ENCODE measurements around the gene GALNTL6.

Gene GALNTL6

GRCh38 chr4:171847751-171848150 is 34.5 kb downstream of the GALNTL6 start:
- H3K4me2 ChIP-seq (ENCODE audit: low read depth, low read length, poor library complexity, severe bottlenecking) = no peak overlapping the region
- H3K27me3 ChIP-seq (ENCODE audit: low read length) = no peaks in the 10 kb centered on the region
- no peaks in the 10 kb centered on the region for H3K79me2 ChIP-seq (ENCODE audit: insufficient read depth, low read length)
- TF ChIP-seq EZH2phosphoT487 (conservative IDR thresholded peaks at IDR 0.05; ENCODE audit: low read length) = no peak
- TF ChIP-seq CTCF (IDR thresholded peaks at IDR 0.05; ENCODE audit: insufficient read depth, low read length, poor library complexity, severe bottlenecking) = no peak
- H3K36me3 ChIP-seq (ENCODE audit: low read length) = no peaks in the 10 kb centered on the region
- H4K20me1 ChIP-seq (ENCODE audit: low read depth, low read length) = no peaks in the 10 kb centered on the region
- H3K27ac ChIP-seq (ENCODE audit: low read depth, low read length) = no peak overlapping the region
- no peak overlapping the region for H3K9ac ChIP-seq (ENCODE audit: low read length)
- H3K9me3 ChIP-seq (ENCODE audit: insufficient read depth, low read length) = no peaks in the 10 kb centered on the region
- no peaks in the 10 kb centered on the region for H3F3A ChIP-seq (ENCODE audit: insufficient read depth)
- no peak overlapping the region for H3K4me3 ChIP-seq (ENCODE audit: insufficient read depth, low read length, poor library complexity, severe bottlenecking)
- H2AFZ ChIP-seq (ENCODE audit: low read depth, low read length, severe bottlenecking) = no peak overlapping the region
- H3K9me2 ChIP-seq (replicated peaks; ENCODE audit: insufficient read depth, low read length) = no peaks in the 10 kb centered on the region

- H3K9me3 ChIP-seq (ENCODE audit: insufficient read depth, low read length) = no peaks in the 10 kb centered on the region
- no peaks in the 10 kb centered on the region for H3K27me3 ChIP-seq (ENCODE audit: low read length)
- no peak overlapping the region for H3K4me2 ChIP-seq (ENCODE audit: low read depth, low read length, poor library complexity, severe bottlenecking)
- TF ChIP-seq EZH2phosphoT487 (conservative IDR thresholded peaks at IDR 0.05; ENCODE audit: low read length) (no peak), CTCF (IDR thresholded peaks at IDR 0.05; ENCODE audit: insufficient read depth, low read length, poor library complexity, severe bottlenecking) (no peak)
- H3F3A ChIP-seq (ENCODE audit: insufficient read depth) = no peaks in the 10 kb centered on the region
- H2AFZ ChIP-seq (ENCODE audit: low read depth, low read length, severe bottlenecking) = no peak overlapping the region
- no peak overlapping the region for H3K9ac ChIP-seq (ENCODE audit: low read length)
- H4K20me1 ChIP-seq (ENCODE audit: low read depth, low read length) = no peaks in the 10 kb centered on the region
- H3K79me2 ChIP-seq (ENCODE audit: insufficient read depth, low read length) = no peaks in the 10 kb centered on the region
- H3K4me3 ChIP-seq (ENCODE audit: insufficient read depth, low read length, poor library complexity, severe bottlenecking) = no peak overlapping the region
- H3K36me3 ChIP-seq (ENCODE audit: low read length) = no peaks in the 10 kb centered on the region
- H3K27ac ChIP-seq (ENCODE audit: low read depth, low read length) = no peak overlapping the region
- no peaks in the 10 kb centered on the region for H3K9me2 ChIP-seq (replicated peaks; ENCODE audit: insufficient read depth, low read length)
Observed at GRCh38 chr4:171849686-171850222, 36.5 kb downstream of the GALNTL6 start.

GRCh38 chr4:171851295-171851694 is 38.1 kb downstream of the GALNTL6 start:
- no peaks in the 10 kb centered on the region for H3K36me3 ChIP-seq (ENCODE audit: low read length)
- TF ChIP-seq CTCF (IDR thresholded peaks at IDR 0.05; ENCODE audit: insufficient read depth, low read length, poor library complexity, severe bottlenecking) (no peak), EZH2phosphoT487 (conservative IDR thresholded peaks at IDR 0.05; ENCODE audit: low read length) (no peak)
- H3K4me3 ChIP-seq (ENCODE audit: insufficient read depth, low read length, poor library complexity, severe bottlenecking) = no peak overlapping the region
- no peaks in the 10 kb centered on the region for H3K79me2 ChIP-seq (ENCODE audit: insufficient read depth, low read length)
- no peak overlapping the region for H3K27ac ChIP-seq (ENCODE audit: low read depth, low read length)
- no peak overlapping the region for H3K9ac ChIP-seq (ENCODE audit: low read length)
- no peak overlapping the region for H3K4me2 ChIP-seq (ENCODE audit: low read depth, low read length, poor library complexity, severe bottlenecking)
- H3K9me2 ChIP-seq (replicated peaks; ENCODE audit: insufficient read depth, low read length) = no peaks in the 10 kb centered on the region
- no peaks in the 10 kb centered on the region for H3F3A ChIP-seq (ENCODE audit: insufficient read depth)
- H4K20me1 ChIP-seq (ENCODE audit: low read depth, low read length) = no peaks in the 10 kb centered on the region
- no peak overlapping the region for H2AFZ ChIP-seq (ENCODE audit: low read depth, low read length, severe bottlenecking)
- no peaks in the 10 kb centered on the region for H3K9me3 ChIP-seq (ENCODE audit: insufficient read depth, low read length)
- no peaks in the 10 kb centered on the region for H3K27me3 ChIP-seq (ENCODE audit: low read length)
